Neural cell (in vitro differentiated cells): Measurements from ENCODE around the gene OR52A1. TPM values are rescaled to one million over a fixed set of nuclear protein-coding genes. Genes with fewer than 3 reads are reported as not detected.

Experiments
- H2AFZ ChIP-seq: fragments of 200-600, 300-800 bp; sonication (generic), shearing (Covaris generic); 2 replicates; pipeline ENCODE4 v1.6.0; 2014; ENCODE audit warnings: low read depth, mild to moderate bottlenecking, antibody characterized with exemption, low read length, moderate library complexity
- H3F3A ChIP-seq: fragments of 200-600 bp; shearing (Covaris generic); 2 replicates; pipeline ENCODE4 v1.6.1; 2016; ENCODE audit warnings: mild to moderate bottlenecking, moderate library complexity, mixed read lengths, antibody characterized with exemption, low read length; ENCODE audit not compliant: insufficient read depth, poor library complexity, severe bottlenecking
- H3K27ac ChIP-seq: fragments of 200-600, 300-800 bp; sonication (generic), shearing (Covaris generic); 2 replicates; pipeline ENCODE4 v1.5.1; 2014; ENCODE audit warnings: mild to moderate bottlenecking, low read length, moderate library complexity
- H3K27me3 ChIP-seq: fragments of 300-800, 200-600 bp; sonication (generic), shearing (Covaris generic); 2 replicates; pipeline ENCODE4 v1.6.0; 2014; ENCODE audit warnings: mild to moderate bottlenecking, low read depth, low read length, moderate library complexity; ENCODE audit not compliant: insufficient read depth
- H3K36me3 ChIP-seq: fragments of 300-800, 200-600 bp; sonication (generic), shearing (Covaris generic); 2 replicates; pipeline ENCODE4 v1.5.1; 2014; ENCODE audit warnings: mild to moderate bottlenecking, antibody characterized with exemption, low read length, moderate library complexity; ENCODE audit not compliant: insufficient read depth
- H3K4me2 ChIP-seq: fragments of 300-800, 200-600 bp; sonication (generic), shearing (Covaris generic); 2 replicates; pipeline ENCODE4 v1.6.0; 2014; ENCODE audit warnings: mild to moderate bottlenecking, low read length
- H3K4me3 ChIP-seq: fragments of 300-800, 200-600 bp; sonication (generic), shearing (Covaris generic); 2 replicates; pipeline ENCODE4 v1.5.1; 2014; ENCODE audit warnings: mild to moderate bottlenecking, low read length, moderate library complexity
- H3K79me2 ChIP-seq: fragments of 200-600 bp; shearing (Covaris generic); replicated peaks from 2 replicates; pipeline ENCODE4 v1.6.0; 2014; ENCODE audit warnings: mild to moderate bottlenecking, low read length, moderate library complexity; ENCODE audit not compliant: insufficient read depth
- H3K9ac ChIP-seq: fragments of 300-800, 200-600 bp; sonication (generic), shearing (Covaris generic); 2 replicates; pipeline ENCODE4 v1.6.1; 2016; ENCODE audit warnings: mild to moderate bottlenecking, low read length, mixed read lengths
- H3K9me2 ChIP-seq: fragments of 200-600 bp; shearing (Covaris generic); 2 replicates; pipeline ENCODE4 v1.6.1; 2016; ENCODE audit warnings: mild to moderate bottlenecking, low read length, mixed read lengths; ENCODE audit not compliant: insufficient read depth
- H3K9me3 ChIP-seq: fragments of 200-600, 300-800 bp; sonication (generic), shearing (Covaris generic); 2 replicates; pipeline ENCODE4 v1.6.1; 2016; ENCODE audit warnings: mild to moderate bottlenecking, mixed run types, low read length, moderate library complexity, mixed read lengths
- H4K20me1 ChIP-seq: fragments of 200-600 bp; shearing (Covaris generic); 2 replicates; pipeline ENCODE4 v1.6.1; 2016; ENCODE audit warnings: mild to moderate bottlenecking, mixed run types; ENCODE audit not compliant: insufficient read depth
- EP300 ChIP-seq: fragments of 450-650 bp; conservative IDR thresholded peaks from 2 replicates; pipeline ENCODE4 v1.6.1; 2014; ENCODE audit warnings: antibody characterized with exemption, mild to moderate bottlenecking, moderate library complexity; ENCODE audit not compliant: poor library complexity, severe bottlenecking
- EZH2 ChIP-seq: fragments of 200-600, 300-800 bp; shearing (Covaris generic), sonication (generic); IDR thresholded peaks from 2 replicates; pipeline ENCODE4 v1.6.1; 2014; ENCODE audit warnings: antibody characterized with exemption, low read length, borderline replicate concordance, mild to moderate bottlenecking; ENCODE audit not compliant: insufficient read depth, poor library complexity, severe bottlenecking
- MXI1 ChIP-seq: fragments of 450-650 bp; conservative IDR thresholded peaks from 2 replicates; pipeline ENCODE4 v1.6.1; 2014; ENCODE audit warnings: antibody characterized with exemption, mild to moderate bottlenecking; ENCODE audit not compliant: poor library complexity, severe bottlenecking
- POLR2AphosphoS5 ChIP-seq: IDR thresholded peaks from 2 replicates; pipeline ENCODE4 v1.6.1; 2012
- RAD21 ChIP-seq: fragments of 450-650 bp; conservative IDR thresholded peaks from 2 replicates; pipeline ENCODE4 v1.6.1; 2014; ENCODE audit warnings: antibody characterized with exemption, mild to moderate bottlenecking, moderate library complexity
- SMC3 ChIP-seq: fragments of 450-650 bp; conservative IDR thresholded peaks from 2 replicates; pipeline ENCODE4 v1.6.1; 2014; ENCODE audit warnings: antibody characterized with exemption, mild to moderate bottlenecking, moderate library complexity; ENCODE audit not compliant: poor library complexity
- TAF1 ChIP-seq: IDR thresholded peaks from 2 replicates; pipeline ENCODE4 v1.6.1; 2012; ENCODE audit warnings: low read depth
- polyA plus RNA-seq: library from polyadenylated mRNA; depleted of rRNA; stranded (reverse); fragments of >200 nt; gene quantifications from 2 replicates; pipeline ENCODE4 v1.2.3, GENCODE V29; 2014
- TF ChIP-seq, protein P1 (sequence below): IDR thresholded peaks from 2 replicates; pipeline ENCODE4 v1.6.1; 2012; ENCODE audit warnings: borderline replicate concordance
- TF ChIP-seq, protein P2 (sequence below): fragments of 450-650 bp; IDR thresholded peaks from 2 replicates; pipeline ENCODE4 v1.5.1; 2014; ENCODE audit warnings: antibody characterized with exemption, mild to moderate bottlenecking, moderate library complexity; ENCODE audit not compliant: poor library complexity, severe bottlenecking

The OR52A1 gene
- polyA plus RNA-seq, 1 donor from 2014 or later = not detected

DNA sequence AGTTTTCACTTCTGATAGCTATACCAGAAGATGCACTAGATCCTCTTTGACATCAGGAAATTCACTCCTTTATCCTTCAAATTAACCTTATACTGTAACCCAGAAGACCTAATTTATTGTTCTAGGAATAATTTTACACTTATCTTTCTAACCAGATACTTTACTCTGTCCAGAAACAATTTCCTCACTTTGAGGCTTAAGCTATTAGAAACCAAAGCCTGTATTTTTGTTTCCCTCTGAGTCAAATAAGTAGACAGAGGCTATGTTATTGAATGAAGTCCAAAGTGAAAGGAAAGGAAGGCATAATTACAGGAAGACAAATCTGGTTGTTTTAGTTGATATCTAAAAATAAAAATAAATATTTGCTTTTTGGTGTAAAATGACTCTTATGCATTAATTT, 43.7 kb upstream of the OR52A1 start:
- H3K9ac ChIP-seq = no peak overlapping the region
- no peak for TF ChIP-seq POLR2AphosphoS5
- no peak for TF ChIP-seq MXI1
- TF ChIP-seq, protein P1, sequence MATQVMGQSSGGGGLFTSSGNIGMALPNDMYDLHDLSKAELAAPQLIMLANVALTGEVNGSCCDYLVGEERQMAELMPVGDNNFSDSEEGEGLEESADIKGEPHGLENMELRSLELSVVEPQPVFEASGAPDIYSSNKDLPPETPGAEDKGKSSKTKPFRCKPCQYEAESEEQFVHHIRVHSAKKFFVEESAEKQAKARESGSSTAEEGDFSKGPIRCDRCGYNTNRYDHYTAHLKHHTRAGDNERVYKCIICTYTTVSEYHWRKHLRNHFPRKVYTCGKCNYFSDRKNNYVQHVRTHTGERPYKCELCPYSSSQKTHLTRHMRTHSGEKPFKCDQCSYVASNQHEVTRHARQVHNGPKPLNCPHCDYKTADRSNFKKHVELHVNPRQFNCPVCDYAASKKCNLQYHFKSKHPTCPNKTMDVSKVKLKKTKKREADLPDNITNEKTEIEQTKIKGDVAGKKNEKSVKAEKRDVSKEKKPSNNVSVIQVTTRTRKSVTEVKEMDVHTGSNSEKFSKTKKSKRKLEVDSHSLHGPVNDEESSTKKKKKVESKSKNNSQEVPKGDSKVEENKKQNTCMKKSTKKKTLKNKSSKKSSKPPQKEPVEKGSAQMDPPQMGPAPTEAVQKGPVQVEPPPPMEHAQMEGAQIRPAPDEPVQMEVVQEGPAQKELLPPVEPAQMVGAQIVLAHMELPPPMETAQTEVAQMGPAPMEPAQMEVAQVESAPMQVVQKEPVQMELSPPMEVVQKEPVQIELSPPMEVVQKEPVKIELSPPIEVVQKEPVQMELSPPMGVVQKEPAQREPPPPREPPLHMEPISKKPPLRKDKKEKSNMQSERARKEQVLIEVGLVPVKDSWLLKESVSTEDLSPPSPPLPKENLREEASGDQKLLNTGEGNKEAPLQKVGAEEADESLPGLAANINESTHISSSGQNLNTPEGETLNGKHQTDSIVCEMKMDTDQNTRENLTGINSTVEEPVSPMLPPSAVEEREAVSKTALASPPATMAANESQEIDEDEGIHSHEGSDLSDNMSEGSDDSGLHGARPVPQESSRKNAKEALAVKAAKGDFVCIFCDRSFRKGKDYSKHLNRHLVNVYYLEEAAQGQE = no peak
- TF ChIP-seq, protein P2, sequence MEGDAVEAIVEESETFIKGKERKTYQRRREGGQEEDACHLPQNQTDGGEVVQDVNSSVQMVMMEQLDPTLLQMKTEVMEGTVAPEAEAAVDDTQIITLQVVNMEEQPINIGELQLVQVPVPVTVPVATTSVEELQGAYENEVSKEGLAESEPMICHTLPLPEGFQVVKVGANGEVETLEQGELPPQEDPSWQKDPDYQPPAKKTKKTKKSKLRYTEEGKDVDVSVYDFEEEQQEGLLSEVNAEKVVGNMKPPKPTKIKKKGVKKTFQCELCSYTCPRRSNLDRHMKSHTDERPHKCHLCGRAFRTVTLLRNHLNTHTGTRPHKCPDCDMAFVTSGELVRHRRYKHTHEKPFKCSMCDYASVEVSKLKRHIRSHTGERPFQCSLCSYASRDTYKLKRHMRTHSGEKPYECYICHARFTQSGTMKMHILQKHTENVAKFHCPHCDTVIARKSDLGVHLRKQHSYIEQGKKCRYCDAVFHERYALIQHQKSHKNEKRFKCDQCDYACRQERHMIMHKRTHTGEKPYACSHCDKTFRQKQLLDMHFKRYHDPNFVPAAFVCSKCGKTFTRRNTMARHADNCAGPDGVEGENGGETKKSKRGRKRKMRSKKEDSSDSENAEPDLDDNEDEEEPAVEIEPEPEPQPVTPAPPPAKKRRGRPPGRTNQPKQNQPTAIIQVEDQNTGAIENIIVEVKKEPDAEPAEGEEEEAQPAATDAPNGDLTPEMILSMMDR = no peak
- no peak for TF ChIP-seq RAD21
- TF ChIP-seq TAF1 = no peak
- TF ChIP-seq EZH2 = no peak
- no peak for TF ChIP-seq SMC3
- TF ChIP-seq EP300 = no peak
- no peak overlapping the region for H3K27ac ChIP-seq
- H3F3A ChIP-seq = no peaks in the 10 kb centered on the region
- no peaks in the 10 kb centered on the region for H4K20me1 ChIP-seq
- H3K4me2 ChIP-seq = no peak overlapping the region
- no peaks in the 10 kb centered on the region for H3K9me3 ChIP-seq
- H3K4me3 ChIP-seq = no peak overlapping the region
- H2AFZ ChIP-seq = no peak overlapping the region
- H3K79me2 ChIP-seq = no peaks in the 10 kb centered on the region
- H3K36me3 ChIP-seq = no peaks in the 10 kb centered on the region
- H3K27me3 ChIP-seq = no peaks in the 10 kb centered on the region
- no peaks in the 10 kb centered on the region for H3K9me2 ChIP-seq

DNA sequence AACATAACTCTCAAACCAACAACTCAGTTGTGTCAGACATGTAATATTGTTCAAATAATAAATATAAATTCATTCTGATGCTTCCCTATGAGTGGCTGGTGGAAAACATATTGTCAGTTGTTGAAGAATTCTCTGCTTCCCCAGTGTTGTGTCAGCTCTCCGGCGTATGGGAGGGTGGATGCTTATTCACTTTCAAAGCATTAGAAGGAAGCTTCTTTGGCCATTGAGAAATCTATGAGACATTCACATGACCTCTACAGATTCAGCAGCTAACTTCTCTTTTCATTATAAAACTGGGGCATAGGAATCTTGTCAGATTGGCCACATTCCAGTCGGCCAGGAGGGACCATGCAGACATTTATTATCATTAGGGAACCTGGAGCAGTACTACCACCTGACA, 43.0 kb upstream of the OR52A1 start:
- TF ChIP-seq MXI1 = no peak
- TF ChIP-seq TAF1 = no peak
- no peak for TF ChIP-seq EZH2
- TF ChIP-seq POLR2AphosphoS5 = no peak
- TF ChIP-seq RAD21 = no peak
- TF ChIP-seq, protein P1 = no peak
- TF ChIP-seq, protein P2 = no peak
- TF ChIP-seq EP300 = no peak
- no peak for TF ChIP-seq SMC3
- no peaks in the 10 kb centered on the region for H3K27me3 ChIP-seq
- H4K20me1 ChIP-seq = no peaks in the 10 kb centered on the region
- H3K4me2 ChIP-seq = no peak overlapping the region
- H3K9ac ChIP-seq = no peak overlapping the region
- H3K79me2 ChIP-seq = no peaks in the 10 kb centered on the region
- H3K4me3 ChIP-seq = no peak overlapping the region
- H3F3A ChIP-seq = no peaks in the 10 kb centered on the region
- no peaks in the 10 kb centered on the region for H3K36me3 ChIP-seq
- no peaks in the 10 kb centered on the region for H3K9me3 ChIP-seq
- H3K9me2 ChIP-seq = no peaks in the 10 kb centered on the region
- no peak overlapping the region for H2AFZ ChIP-seq
- H3K27ac ChIP-seq = no peak overlapping the region
